Activated naive CD4-positive, alpha-beta T cell treated with Interleukin-2 at 50 U/mL for 16 hours (primary cell): ENCODE measurements around the gene PCSK1N.
"Not testable (repeated sequence)": the region's sequence is repeated elsewhere in the genome, so short reads cannot be mapped to it uniquely, and the experiment has no call there.

Source experiments
- DNase-seq: peaks from one replicate; pipeline ENCODE4 v3.0.0-alpha.2; 2020

The PCSK1N gene

GRCh38 chrX:48819394-48819793, 16.0 kb downstream of the PCSK1N start:
- DNase-seq, result not testable (repeated sequence)

GRCh38 chrX:48818866-48819265, 16.5 kb downstream of the PCSK1N start:
- no peak for DNase-seq

GRCh38 chrX:48818098-48818497, 17.3 kb downstream of the PCSK1N start:
- no peak for DNase-seq

GRCh38 chrX:48816014-48816810, 19.2 kb downstream of the PCSK1N start:
- DNase-seq, result no peak

GRCh38 chrX:48815266-48815665, 20.1 kb downstream of the PCSK1N start:
- DNase-seq, result no peak

GRCh38 chrX:48814722-48815121, 20.7 kb downstream of the PCSK1N start:
- DNase-seq, result no peak

GRCh38 chrX:48813644-48814043, 21.8 kb downstream of the PCSK1N start:
- no peak for DNase-seq

- DNase-seq, result no peak
Measured at GRCh38 chrX:48806081-48806480, 29.3 kb downstream of the PCSK1N start.

GRCh38 chrX:48802905-48803200, 32.6 kb downstream of the PCSK1N start:
- DNase-seq, result no peak

- peak; percentile 72 for DNase-seq
Measured at GRCh38 chrX:48802089-48802904, 33.1 kb downstream of the PCSK1N start.

GRCh38 chrX:48801280-48802088, 33.9 kb downstream of the PCSK1N start, which contains the start of gene HDAC6:
Gene HDAC6, plus strand, starts transcription at chrX:48802067. Its CDS starts 626 bp downstream, at chrX:48802693.
- peak; percentile 95 for DNase-seq

- no peak for DNase-seq
Measured at GRCh38 chrX:48800574-48801279, 34.7 kb downstream of the PCSK1N start.

GRCh38 chrX:48798318-48798717, 37.1 kb downstream of the PCSK1N start:
- no peak for DNase-seq

- DNase-seq, result no peak
Measured at GRCh38 chrX:48794911-48795515, 40.4 kb downstream of the PCSK1N start.

GRCh38 chrX:48794340-48794910, 41.0 kb downstream of the PCSK1N start:
- no peak for DNase-seq

- DNase-seq, result no peak
Measured at GRCh38 chrX:48793935-48794334, 41.5 kb downstream of the PCSK1N start.

GRCh38 chrX:48792219-48792618, 43.2 kb downstream of the PCSK1N start:
- no peak for DNase-seq

- no peak for DNase-seq
Measured at GRCh38 chrX:48791063-48791820, 44.2 kb downstream of the PCSK1N start.

GRCh38 chrX:48790477-48790876, 44.9 kb downstream of the PCSK1N start:
- no peak for DNase-seq

GRCh38 chrX:48789366-48790220, 45.8 kb downstream of the PCSK1N start:
- DNase-seq, result no peak
